Suprapubic skin (tissue), 4 donors: ENCODE results near the gene TBKBP1.

Source experiments
- EP300 ChIP-seq: sonication (generic); formaldehyde crosslinking; IDR thresholded peaks from one replicate; pipeline ENCODE4 v1.6.1; 2017; ENCODE audit warnings: antibody characterized with exemption
- POLR2A ChIP-seq, 2 donors: fragments of 450-650 bp; IDR thresholded peaks; one replicate each; pipeline ENCODE4 v1.6.1; 2017; ENCODE audit warnings: antibody characterized with exemption in 2 of 2, mild to moderate bottlenecking in 2 of 2, moderate library complexity in 2 of 2
- POLR2AphosphoS5 ChIP-seq, 3 donors: sonication (generic); formaldehyde crosslinking; IDR thresholded peaks; one replicate each; pipeline ENCODE4 v1.6.1; 2017; ENCODE audit warnings: antibody characterized with exemption in 3 of 3
- TF ChIP-seq, protein P1 (sequence below), 2 donors: fragments of 200-600 bp in 1 of 2; fragments of 450-650 bp in 1 of 2; sonication (generic) in 1 of 2; IDR thresholded peaks; one replicate each; pipeline ENCODE4 v1.5.1; 2016 to 2019; ENCODE audit warnings: antibody characterized with exemption in 2 of 2, mild to moderate bottlenecking in 1 of 2, moderate library complexity in 1 of 2

DNA sequence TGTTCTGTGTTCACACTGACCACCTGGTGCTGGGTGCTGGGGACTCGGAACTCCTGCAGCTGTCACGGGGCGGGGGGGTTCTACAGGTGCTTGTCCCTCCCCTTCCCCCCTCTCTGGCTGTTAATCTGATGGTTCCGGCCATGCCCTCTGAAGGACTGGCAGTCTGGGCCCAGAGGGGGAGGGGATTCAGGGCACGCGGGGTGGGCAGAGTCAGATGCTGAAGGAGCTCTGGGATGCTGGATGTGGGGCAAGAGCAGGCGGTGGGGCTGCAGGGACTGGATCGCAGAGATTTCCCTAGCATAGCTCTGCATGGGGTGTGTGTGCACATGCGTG lies 33.7 kb downstream of the TBKBP1 start:
- TF ChIP-seq, protein P1, sequence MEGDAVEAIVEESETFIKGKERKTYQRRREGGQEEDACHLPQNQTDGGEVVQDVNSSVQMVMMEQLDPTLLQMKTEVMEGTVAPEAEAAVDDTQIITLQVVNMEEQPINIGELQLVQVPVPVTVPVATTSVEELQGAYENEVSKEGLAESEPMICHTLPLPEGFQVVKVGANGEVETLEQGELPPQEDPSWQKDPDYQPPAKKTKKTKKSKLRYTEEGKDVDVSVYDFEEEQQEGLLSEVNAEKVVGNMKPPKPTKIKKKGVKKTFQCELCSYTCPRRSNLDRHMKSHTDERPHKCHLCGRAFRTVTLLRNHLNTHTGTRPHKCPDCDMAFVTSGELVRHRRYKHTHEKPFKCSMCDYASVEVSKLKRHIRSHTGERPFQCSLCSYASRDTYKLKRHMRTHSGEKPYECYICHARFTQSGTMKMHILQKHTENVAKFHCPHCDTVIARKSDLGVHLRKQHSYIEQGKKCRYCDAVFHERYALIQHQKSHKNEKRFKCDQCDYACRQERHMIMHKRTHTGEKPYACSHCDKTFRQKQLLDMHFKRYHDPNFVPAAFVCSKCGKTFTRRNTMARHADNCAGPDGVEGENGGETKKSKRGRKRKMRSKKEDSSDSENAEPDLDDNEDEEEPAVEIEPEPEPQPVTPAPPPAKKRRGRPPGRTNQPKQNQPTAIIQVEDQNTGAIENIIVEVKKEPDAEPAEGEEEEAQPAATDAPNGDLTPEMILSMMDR (IDR thresholded peaks at IDR 0.05): no peak
- TF ChIP-seq POLR2A (IDR thresholded peaks at IDR 0.05) (no peak), POLR2AphosphoS5 (IDR thresholded peaks at IDR 0.05) (no peak), EP300 (no peak)
